ENCODE data around the gene RHAG.

The RHAG gene

DNA sequence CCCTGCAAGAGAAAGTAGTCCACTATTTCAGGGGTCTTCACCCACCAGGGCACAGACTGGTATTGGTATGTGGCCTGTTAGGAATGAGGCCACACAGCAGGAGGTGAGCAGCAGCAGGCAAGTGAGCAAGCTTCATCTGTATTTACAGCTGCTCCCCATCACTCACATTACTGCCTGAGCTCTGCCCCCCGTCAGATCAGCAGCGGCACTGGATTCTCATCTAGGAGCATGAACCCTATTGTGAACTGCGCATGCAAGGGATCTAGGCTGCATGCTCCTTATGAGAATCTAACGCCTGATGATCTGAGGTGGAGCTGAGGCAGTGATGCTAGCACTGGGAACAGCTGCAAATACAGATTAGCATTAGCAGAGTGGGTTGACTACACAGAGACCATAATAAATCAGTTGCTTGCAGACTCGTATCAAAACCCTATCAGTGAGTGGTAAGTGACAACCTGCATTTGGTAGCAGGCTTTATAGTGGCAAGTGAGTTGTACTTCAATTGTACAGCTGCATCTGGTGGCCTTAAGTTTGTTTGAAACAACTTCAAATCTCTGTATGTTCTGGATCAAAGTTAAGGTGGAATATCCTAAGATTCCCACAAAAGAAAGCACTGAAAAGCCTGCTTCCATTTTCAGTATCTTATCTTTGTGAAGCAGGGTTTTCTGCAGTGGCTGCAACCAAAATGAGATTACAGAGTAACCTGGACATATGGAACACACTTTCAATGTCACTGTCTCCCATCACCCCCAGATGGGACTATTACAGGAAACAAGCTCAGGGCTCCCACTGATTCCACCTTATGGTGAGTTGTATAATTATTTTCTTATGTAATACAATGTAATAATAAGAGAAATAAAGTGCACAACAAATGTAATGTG, 73.4 kb downstream of the RHAG start:
- DNase-seq = no peak

DNA sequence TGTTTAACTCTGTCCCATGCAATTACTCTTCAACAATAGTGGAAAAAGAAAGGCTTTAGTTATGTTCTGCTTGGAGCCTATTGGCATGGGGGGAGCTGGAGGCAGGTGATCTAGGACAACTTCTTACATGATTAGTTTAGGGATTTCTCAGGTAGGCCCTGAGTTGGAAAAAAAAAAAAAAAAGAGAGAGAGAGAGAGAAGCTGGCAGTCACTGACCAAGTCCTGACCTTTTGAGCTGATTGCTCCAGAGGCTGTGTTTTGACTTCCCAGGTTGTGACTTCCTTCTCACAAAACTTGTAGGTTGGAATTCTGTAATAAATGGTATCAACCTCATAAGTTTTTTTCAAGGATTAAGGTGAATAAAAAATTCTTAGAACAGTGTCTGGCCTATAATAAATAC, 78.4 kb downstream of the RHAG start:
- no peak for DNase-seq

DNA sequence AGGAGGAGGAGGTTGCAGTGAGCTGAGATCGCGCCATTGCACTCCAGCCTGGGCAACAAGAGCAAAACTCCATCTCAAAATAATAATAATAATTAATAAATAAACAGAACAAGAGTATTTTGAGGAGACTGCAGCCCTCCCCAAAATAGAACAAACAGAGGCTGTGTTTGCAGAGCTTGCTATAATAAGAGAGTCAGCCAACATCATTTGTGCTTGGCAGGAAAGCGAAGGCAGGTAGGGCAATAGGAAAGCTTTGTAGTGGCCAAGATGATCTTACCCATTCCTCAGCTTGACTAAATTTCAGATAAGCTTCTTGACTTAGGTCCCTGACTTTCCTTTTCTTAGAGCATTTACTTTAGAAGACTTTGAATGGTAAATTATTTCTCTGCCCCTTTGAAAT, 79.5 kb downstream of the RHAG start:
- no peak for DNase-seq

DNA sequence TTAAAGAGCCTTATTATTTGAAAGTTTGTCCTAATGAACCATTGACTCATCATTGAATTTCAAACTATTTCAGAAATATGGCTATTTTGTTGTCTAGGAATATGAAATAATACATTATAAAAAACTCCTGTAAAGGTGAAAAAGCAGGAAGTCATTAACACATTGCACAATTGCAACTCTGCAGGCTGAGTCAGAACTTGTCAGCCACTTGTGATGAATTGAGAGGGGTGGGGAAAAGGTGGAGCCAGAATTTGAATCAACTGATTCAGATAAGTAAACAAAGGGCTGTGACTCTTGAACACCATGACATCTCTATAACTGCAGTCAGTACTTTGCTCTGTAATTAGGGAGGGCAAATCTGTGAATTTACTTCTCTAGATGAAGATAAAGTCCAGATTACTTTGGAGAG, 80.2 kb downstream of the RHAG start:
- no peak for DNase-seq

DNA sequence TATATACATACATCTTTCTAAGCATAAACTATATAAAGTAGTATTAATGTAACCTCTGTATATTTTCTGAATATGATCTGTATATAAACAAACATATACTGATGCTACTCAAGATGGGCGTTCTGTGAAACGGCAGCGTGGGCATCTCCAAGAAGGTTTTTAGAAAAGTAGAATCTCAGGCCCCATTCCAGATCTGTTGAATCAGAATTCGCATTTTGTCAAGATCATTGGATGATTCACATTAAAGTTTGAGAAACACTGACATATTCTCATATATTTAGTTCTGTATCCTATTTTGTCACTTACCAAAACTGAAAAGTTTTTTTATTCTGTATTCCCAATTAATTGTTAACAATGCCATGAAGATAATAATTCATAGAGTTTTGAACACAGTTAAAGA, 80.7 kb downstream of the RHAG start:
- DNase-seq = no peak

Data from activated naive CD4-positive, alpha-beta T cell (primary cell).